Esophagus squamous epithelium (tissue), 5 donors: Measurements from ENCODE around the gene LRRC4. TPM values are rescaled to one million over a fixed set of nuclear protein-coding genes. Genes with fewer than 3 reads are reported as not detected.

Experiments used
- DNase-seq: peaks from one replicate; lab custom pipeline; 2025; lab: John Stamatoyannopoulos, UW
- H3K27ac ChIP-seq, 4 donors: fragments of 200-600 bp; sonication (generic); one replicate each; pipeline ENCODE4 v1.5.1; 2016 to 2019; ENCODE audit warnings: mild to moderate bottlenecking in 1 of 4
- H3K27me3 ChIP-seq, 4 donors: fragments of 200-600 bp; sonication (generic); 1 replicate in 3 of 4; 2 replicates in 1 of 4; pipeline versions ENCODE4 v1.5.1 to v1.6.0; 2017 to 2021; ENCODE audit warnings: antibody characterized with exemption in 1 of 4
- H3K36me3 ChIP-seq, 3 donors: fragments of 200-600 bp; sonication (generic); one replicate each; pipeline ENCODE4 v1.5.1; 2016 to 2019
- H3K4me1 ChIP-seq, 3 donors: fragments of 200-600 bp; sonication (generic); one replicate each; pipeline ENCODE4 v1.5.1; 2017 to 2019
- H3K4me3 ChIP-seq, 4 donors: fragments of 200-600 bp; sonication (generic); 1 replicate in 3 of 4; 2 replicates in 1 of 4; pipeline ENCODE4 v1.5.1; 2016 to 2019; ENCODE audit warnings: mild to moderate bottlenecking in 2 of 4, moderate library complexity in 1 of 4
- H3K9me3 ChIP-seq, 3 donors: fragments of 200-600 bp; sonication (generic); one replicate each; pipeline ENCODE4 v1.5.1; 2016 to 2019
- POLR2A ChIP-seq, 4 donors: fragments of 450-650 bp; IDR thresholded peaks; one replicate each; pipeline ENCODE4 v1.6.1; 2017; ENCODE audit warnings: antibody characterized with exemption in 4 of 4, mild to moderate bottlenecking in 4 of 4, moderate library complexity in 3 of 4
- WGBS, 2 donors: methylation state at CpG; one replicate each; pipeline ENCODE4 v1.1.5; 2018; 5-methylcytosine and 5-hydroxymethylcytosine counted together
- intact Hi-C: fragments of 100-400 bp; cut with DNase I; formaldehyde crosslinking; loops from one replicate; pipeline ENCODE4 v1.15.0; 2022
- total RNA-seq, 4 donors: library from RNA; depleted of rRNA; stranded (reverse); fragments of >200 nt; gene quantifications; one replicate each; pipeline ENCODE4 v1.1.0, GENCODE V29; 2016
- TF ChIP-seq, protein P1 (sequence below), 6 experiments: fragments of 450-650 bp in 4 of 6; fragments of 200-600 bp in 2 of 6; sonication (generic) in 2 of 6; IDR thresholded peaks; one replicate each; pipeline ENCODE4 v1.5.1; 2016 to 2019; ENCODE audit warnings: antibody characterized with exemption in 6 of 6, mild to moderate bottlenecking in 4 of 6, moderate library complexity in 4 of 6
- donor health status: DM: yes; HTN: yes; CAD: no.

The LRRC4 gene
- total RNA-seq, 4 donors from 2014 or later = 2.9 to 11.1 (median 6.5) TPM

DNA sequence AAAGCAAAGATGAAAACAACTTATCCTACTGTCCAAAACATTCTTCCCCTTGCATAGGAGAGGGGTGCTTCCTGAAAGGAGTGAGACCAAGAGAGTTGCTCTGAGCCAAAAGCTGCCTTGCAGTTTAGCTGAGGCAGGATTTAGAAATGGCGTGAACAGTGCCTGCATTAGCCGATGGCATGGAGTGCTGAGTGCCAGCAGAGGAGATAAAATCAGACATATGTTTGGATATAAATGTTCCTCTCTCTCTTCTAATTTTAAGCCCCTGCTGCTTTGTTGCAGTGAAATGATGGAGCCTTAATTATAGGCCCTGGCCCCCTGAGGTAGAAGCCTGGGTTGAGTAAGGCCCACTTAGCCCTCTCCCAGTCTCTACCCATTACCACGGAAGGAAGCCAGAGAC, 7.1 kb downstream of the LRRC4 start:
- no peak overlapping the region for H3K27ac ChIP-seq
- H3K27me3 ChIP-seq = no peaks in the 10 kb centered on the region
- intact Hi-C loops = no loop called here
- H3K4me1 ChIP-seq = peaks cover 8 to 71% (median 18%) of the 10 kb centered on the region in 3 donors
- H3K36me3 ChIP-seq = peaks cover 0 to 27% (median 0%) of the 10 kb centered on the region in 3 donors
- 95 to 98% methylated on average over 3 of the region's 3 CpGs for WGBS, 2 donors
- no peak for TF ChIP-seq POLR2A (IDR thresholded peaks at IDR 0.05)
- TF ChIP-seq, protein P1, sequence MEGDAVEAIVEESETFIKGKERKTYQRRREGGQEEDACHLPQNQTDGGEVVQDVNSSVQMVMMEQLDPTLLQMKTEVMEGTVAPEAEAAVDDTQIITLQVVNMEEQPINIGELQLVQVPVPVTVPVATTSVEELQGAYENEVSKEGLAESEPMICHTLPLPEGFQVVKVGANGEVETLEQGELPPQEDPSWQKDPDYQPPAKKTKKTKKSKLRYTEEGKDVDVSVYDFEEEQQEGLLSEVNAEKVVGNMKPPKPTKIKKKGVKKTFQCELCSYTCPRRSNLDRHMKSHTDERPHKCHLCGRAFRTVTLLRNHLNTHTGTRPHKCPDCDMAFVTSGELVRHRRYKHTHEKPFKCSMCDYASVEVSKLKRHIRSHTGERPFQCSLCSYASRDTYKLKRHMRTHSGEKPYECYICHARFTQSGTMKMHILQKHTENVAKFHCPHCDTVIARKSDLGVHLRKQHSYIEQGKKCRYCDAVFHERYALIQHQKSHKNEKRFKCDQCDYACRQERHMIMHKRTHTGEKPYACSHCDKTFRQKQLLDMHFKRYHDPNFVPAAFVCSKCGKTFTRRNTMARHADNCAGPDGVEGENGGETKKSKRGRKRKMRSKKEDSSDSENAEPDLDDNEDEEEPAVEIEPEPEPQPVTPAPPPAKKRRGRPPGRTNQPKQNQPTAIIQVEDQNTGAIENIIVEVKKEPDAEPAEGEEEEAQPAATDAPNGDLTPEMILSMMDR (IDR thresholded peaks at IDR 0.05) = no peak
- H3K9me3 ChIP-seq = no peaks in the 10 kb centered on the region
- no peak overlapping the region for H3K4me3 ChIP-seq
- DNase-seq = no peak

DNA sequence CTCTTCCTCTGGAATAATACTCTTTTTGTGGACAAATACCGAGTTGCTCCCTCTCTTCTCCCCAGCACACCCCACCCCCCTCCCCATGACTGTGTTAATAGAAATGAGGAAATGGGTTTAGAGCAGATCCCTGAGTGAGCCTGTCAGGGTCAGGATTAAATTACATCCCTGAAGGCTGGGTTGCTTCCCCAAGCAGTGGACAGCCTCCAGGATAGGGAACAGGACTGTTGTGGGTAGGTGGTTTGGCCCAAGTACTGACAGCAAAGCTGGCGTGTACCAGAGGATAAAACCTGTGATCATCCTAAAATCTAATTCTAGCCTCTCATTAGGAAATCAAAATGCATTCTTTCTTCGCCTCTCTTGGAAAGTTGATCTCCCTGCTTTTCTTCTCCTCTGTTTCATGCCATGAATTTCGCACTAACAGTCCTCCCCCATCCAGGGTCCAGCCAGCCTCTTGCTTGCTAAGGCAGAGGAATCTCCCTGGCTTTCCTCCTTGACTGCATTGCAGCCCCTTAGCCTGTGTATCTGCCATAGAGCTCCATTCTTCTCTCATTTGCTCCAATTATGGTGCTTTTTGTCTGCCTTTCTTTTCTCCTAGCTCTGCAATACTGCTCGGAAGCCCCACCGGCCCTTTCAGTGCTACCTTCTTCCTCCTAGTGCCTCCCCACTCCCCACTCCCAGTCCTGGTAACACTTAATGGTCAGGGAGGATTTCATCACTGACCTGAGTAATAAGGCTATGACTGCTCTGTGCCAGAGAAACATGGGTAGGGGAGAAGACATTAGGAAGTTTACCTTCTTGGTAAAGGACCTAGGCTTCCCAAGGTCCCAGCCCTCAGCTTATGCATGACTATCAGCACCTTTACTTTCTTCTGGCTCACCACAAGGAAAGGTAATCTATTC, 8.4 kb downstream of the LRRC4 start:
- DNase-seq = no peak
- H3K4me1 ChIP-seq = peaks cover 16 to 78% (median 26%) of the 10 kb centered on the region in 3 donors
- H3K9me3 ChIP-seq = no peaks in the 10 kb centered on the region
- peak overlapping the region in 3 of 4 donors; percentile 69 to 79 (median 76) for H3K27ac ChIP-seq
- no peak for TF ChIP-seq POLR2A (IDR thresholded peaks at IDR 0.05)
- TF ChIP-seq, protein P1 (IDR thresholded peaks at IDR 0.05) = no peak
- no peak overlapping the region for H3K4me3 ChIP-seq
- intact Hi-C loops = no loop called here
- 52 to 68% methylated on average over 6 of the region's 6 CpGs for WGBS, 2 donors
- H3K36me3 ChIP-seq = peaks cover 0 to 20% (median 0%) of the 10 kb centered on the region in 3 donors
- H3K27me3 ChIP-seq = no peaks in the 10 kb centered on the region

DNA sequence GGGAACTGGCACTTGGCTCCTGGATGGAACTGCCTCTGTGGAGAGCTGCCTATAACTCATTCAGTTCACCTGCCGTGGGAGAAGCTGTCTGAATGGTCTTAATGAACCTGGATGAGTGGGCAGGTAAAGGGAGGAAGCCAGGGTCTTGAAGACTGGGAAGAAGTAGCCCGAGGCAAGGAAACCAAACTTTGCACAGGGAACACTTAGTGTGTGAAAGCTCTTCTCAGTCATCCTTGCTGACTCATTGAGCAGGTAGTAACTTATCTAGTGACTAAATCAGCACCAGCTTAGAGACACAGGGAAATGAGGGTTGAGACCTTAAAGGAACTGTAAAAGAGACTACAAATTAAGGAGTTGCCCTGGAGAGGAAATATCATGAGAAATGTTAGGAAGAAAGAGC, 9.9 kb downstream of the LRRC4 start:
- Histone ChIP-seq H3K27me3 (no peaks in the 10 kb centered on the region), H3K9me3 (no peaks in the 10 kb centered on the region), H3K27ac (peak overlapping the region; percentile 69 to 79 (median 74)), H3K4me3 (no peak overlapping the region), H3K36me3 (peaks cover 0 to 20% (median 0%) of the 10 kb centered on the region in 3 donors), H3K4me1 (peaks cover 26 to 78% (median 28%) of the 10 kb centered on the region in 3 donors)
- DNase-seq = no peak
- TF ChIP-seq, protein P1 (IDR thresholded peaks at IDR 0.05) = no peak
- TF ChIP-seq POLR2A (IDR thresholded peaks at IDR 0.05) = no peak
- WGBS, 2 donors = 32 to 55% methylated on average over 2 of the region's 2 CpGs
- intact Hi-C loops = no loop called here

DNA sequence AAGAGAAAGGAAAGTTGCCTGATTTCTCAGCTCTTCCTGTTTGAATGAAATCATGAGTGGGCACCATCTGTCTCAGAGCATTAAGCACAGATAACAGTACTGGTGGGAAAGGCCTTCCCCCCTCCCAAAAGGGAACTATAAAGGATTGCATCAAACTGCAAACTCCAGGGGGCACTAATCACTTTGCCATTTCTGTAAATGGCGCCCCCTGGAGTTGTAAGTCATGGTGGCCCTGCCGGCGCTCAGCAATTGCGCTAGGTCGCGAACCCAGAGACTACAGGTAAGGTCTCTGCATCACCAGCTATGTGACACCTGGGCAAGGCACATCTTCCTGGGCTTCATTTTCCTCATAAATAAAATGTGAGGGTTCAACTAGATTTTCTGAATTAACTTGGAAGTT, 11.1 kb downstream of the LRRC4 start:
- H3K9me3 ChIP-seq = no peaks in the 10 kb centered on the region
- DNase-seq = no peak
- H3K4me3 ChIP-seq = no peak overlapping the region
- no peaks in the 10 kb centered on the region for H3K27me3 ChIP-seq
- WGBS, 2 donors = 89 to 93% methylated on average over 6 of the region's 6 CpGs
- no peak overlapping the region for H3K27ac ChIP-seq
- intact Hi-C loops = no loop called here
- no peak for TF ChIP-seq POLR2A (IDR thresholded peaks at IDR 0.05)
- TF ChIP-seq, protein P1 (IDR thresholded peaks at IDR 0.05) = peak in 1 of 6 experiments; percentile 14
- H3K4me1 ChIP-seq = peaks cover 23 to 75% (median 26%) of the 10 kb centered on the region in 3 donors
- peaks cover 0 to 20% (median 0%) of the 10 kb centered on the region in 3 donors for H3K36me3 ChIP-seq

DNA sequence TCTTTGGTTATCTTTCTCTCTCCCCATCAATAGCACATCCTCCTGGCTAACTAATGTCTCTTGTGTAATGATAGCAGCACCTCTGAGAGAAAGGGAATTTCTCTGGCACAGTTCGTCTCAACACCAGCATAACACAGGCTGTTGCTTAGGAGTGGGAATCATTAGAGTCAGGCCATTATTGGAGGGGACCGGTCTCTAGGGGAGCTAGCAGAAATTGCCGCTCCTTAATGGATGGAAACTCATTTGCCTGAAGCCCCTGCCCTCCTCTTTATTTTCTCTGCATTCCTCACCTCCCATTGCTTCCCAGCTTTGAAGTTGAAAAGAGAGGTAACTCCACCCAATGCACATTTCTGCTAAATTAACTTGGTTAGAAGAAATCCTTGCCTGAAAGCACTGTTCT, 11.9 kb downstream of the LRRC4 start:
- 95 to 96% methylated on average over 3 of the region's 3 CpGs for WGBS, 2 donors

More for the DNA sequence above, 11.9 kb downstream of the LRRC4 start:
- Histone ChIP-seq H3K4me3 (no peak overlapping the region), H3K27me3 (no peaks in the 10 kb centered on the region), H3K9me3 (no peaks in the 10 kb centered on the region), H3K27ac (no peak overlapping the region), H3K36me3 (peaks cover 0 to 15% (median 0%) of the 10 kb centered on the region in 3 donors), H3K4me1 (peaks cover 31 to 84% (median 32%) of the 10 kb centered on the region in 3 donors)
- TF ChIP-seq, protein P1 (IDR thresholded peaks at IDR 0.05) = no peak
- TF ChIP-seq POLR2A (IDR thresholded peaks at IDR 0.05) = no peak
- intact Hi-C loops = no loop called here
- no peak for DNase-seq
